Astrocyte (in vitro differentiated cells and primary cell): ENCODE data around the gene PXDN. TPM values are rescaled to one million over a fixed set of nuclear protein-coding genes. Genes with fewer than 3 reads are reported as not detected.

Source experiments
- DNase-seq: peaks from one replicate; pipeline ENCODE4 v3.0.0-alpha.2; 2010; ENCODE audit warnings: low read depth
- FAIRE-seq: peaks from 2 replicates; lab custom pipeline; 2011; peaks lifted over from hg19 to GRCh38; lab: Jason Lieb, UNC
- H2AFZ ChIP-seq: 2 replicates; pipeline ENCODE4 v1.6.0; 2012; ENCODE audit warnings: low read depth, low read length, inconsistent platforms
- H3K27ac ChIP-seq: 2 replicates; pipeline ENCODE4 v1.5.1; 2011; ENCODE audit warnings: low read depth, low read length, inconsistent platforms
- H3K27me3 ChIP-seq: 2 replicates; pipeline ENCODE4 v1.6.0; 2011; ENCODE audit warnings: low read length, inconsistent platforms; ENCODE audit not compliant: insufficient read depth
- H3K36me3 ChIP-seq: 2 replicates; pipeline ENCODE4 v1.5.1; 2011; ENCODE audit warnings: low read length, inconsistent platforms; ENCODE audit not compliant: insufficient read depth
- H3K4me1 ChIP-seq: 2 replicates; pipeline ENCODE4 v1.5.1; 2011; ENCODE audit warnings: low read length, inconsistent platforms; ENCODE audit not compliant: insufficient read depth
- H3K4me2 ChIP-seq: 2 replicates; pipeline ENCODE4 v1.6.0; 2012; ENCODE audit warnings: low read length, inconsistent platforms
- H3K4me3 ChIP-seq: 2 replicates; pipeline ENCODE4 v1.5.1; 2011; ENCODE audit warnings: low read depth, mild to moderate bottlenecking, low read length, inconsistent platforms; ENCODE audit not compliant: insufficient read depth
- H3K79me2 ChIP-seq: 2 replicates; pipeline ENCODE4 v1.6.0; 2012; ENCODE audit warnings: mild to moderate bottlenecking, low read length, inconsistent platforms; ENCODE audit not compliant: insufficient read depth
- H3K9ac ChIP-seq: 2 replicates; pipeline ENCODE4 v1.6.0; 2012; ENCODE audit warnings: mild to moderate bottlenecking, low read length, inconsistent platforms
- H3K9me3 ChIP-seq: 2 replicates; pipeline ENCODE4 v1.5.1; 2012; ENCODE audit warnings: low read depth, mild to moderate bottlenecking, low read length, inconsistent platforms; ENCODE audit not compliant: insufficient read depth
- H4K20me1 ChIP-seq: 2 replicates; pipeline ENCODE4 v1.6.0; 2012; ENCODE audit warnings: low read length, inconsistent platforms; ENCODE audit not compliant: insufficient read depth
- H3K27ac Mint-ChIP-seq: one replicate; pipeline ENCODE4 v1.8.0; 2021; ENCODE audit warnings: mild to moderate bottlenecking, mixed read lengths; ENCODE audit not compliant: unreplicated experiment
- H3K27me3 Mint-ChIP-seq: one replicate; pipeline ENCODE4 v1.8.0; 2021; ENCODE audit warnings: low read depth, mixed read lengths; ENCODE audit not compliant: unreplicated experiment
- H3K36me3 Mint-ChIP-seq: one replicate; pipeline ENCODE4 v1.8.0; 2021; ENCODE audit warnings: low read depth, mixed read lengths; ENCODE audit not compliant: unreplicated experiment
- H3K4me1 Mint-ChIP-seq: one replicate; pipeline ENCODE4 v1.8.0; 2021; ENCODE audit warnings: low read depth, mixed read lengths; ENCODE audit not compliant: unreplicated experiment
- H3K4me3 Mint-ChIP-seq: one replicate; pipeline ENCODE4 v1.8.0; 2021; ENCODE audit warnings: mild to moderate bottlenecking, moderate library complexity, mixed read lengths; ENCODE audit not compliant: unreplicated experiment
- H3K9me3 Mint-ChIP-seq: one replicate; pipeline ENCODE4 v1.8.0; 2021; ENCODE audit warnings: mild to moderate bottlenecking, mixed read lengths; ENCODE audit not compliant: unreplicated experiment
- EZH2 ChIP-seq: IDR thresholded peaks from 2 replicates; pipeline ENCODE4 v1.6.1; 2012; ENCODE audit warnings: mild to moderate bottlenecking, low read length, inconsistent platforms; ENCODE audit not compliant: insufficient read depth
- total RNA-seq: library from RNA; stranded (reverse); gene quantifications from 2 replicates; pipeline ENCODE4 v1.2.1, GENCODE V29; 2021
- TF ChIP-seq, protein P1 (sequence below): IDR thresholded peaks from 2 replicates; pipeline ENCODE4 v1.5.1; 2011; ENCODE audit warnings: low read depth, mild to moderate bottlenecking, inconsistent platforms, low read length, moderate library complexity; ENCODE audit not compliant: insufficient read depth

PXDN gene
- total RNA-seq, 1 donor from 2014 or later = 417 TPM

DNA sequence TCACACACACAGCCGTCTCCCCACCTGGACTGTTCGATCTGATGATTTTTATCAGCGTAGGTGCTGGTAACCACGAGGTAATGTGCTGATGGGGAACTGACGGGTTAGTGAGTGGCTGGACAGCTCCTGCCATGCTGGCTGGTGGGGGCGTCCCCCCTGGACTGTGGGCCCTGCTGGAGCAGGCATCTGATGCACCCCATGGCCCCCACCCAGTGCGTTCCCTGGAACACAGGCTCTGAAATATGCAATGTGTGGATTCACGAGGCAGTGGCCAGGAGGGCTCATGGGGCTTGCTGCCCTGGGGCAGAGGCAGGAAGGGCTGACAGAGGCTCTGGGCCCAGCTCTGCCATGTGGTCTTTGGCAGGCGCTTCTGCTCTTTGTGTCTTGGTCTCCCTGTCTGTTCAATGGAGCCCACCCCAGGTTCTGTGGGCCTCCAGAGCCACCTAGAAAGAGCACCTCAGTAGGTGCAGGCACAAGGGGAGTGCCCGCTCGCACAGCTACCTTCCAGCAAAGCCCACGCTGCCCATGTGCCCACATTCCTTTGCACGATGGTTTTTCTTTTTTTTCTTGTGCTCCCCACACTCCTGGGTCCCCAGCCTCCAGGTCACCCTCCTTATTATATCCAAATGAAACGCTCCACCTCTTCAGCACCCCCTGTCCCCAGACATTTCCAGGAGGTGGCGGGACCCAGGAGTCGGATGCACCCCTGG lies 10.3 kb upstream of the PXDN start:
- Histone ChIP-seq H3K4me1 (peaks cover 23% of the 10 kb centered on the region), H3K9ac (no peak overlapping the region), H3K9me3 (peaks cover 9% of the 10 kb centered on the region), H3K4me3 (no peak overlapping the region), H3K79me2 (no peaks in the 10 kb centered on the region), H3K27ac (no peak overlapping the region), H3K4me2 (no peak overlapping the region), H3K36me3 (no peaks in the 10 kb centered on the region), H4K20me1 (no peaks in the 10 kb centered on the region), H3K27me3 (no peaks in the 10 kb centered on the region), H2AFZ (no peak overlapping the region)
- Mint-ChIP-seq H3K27me3 (peaks cover 2% of the 10 kb centered on the region), H3K27ac (no peak overlapping the region), H3K4me3 (no peak overlapping the region), H3K36me3 (peaks cover 3% of the 10 kb centered on the region), H3K9me3 (peaks cover 16% of the 10 kb centered on the region), H3K4me1 (peaks cover 4% of the 10 kb centered on the region)
- TF ChIP-seq, protein P1, sequence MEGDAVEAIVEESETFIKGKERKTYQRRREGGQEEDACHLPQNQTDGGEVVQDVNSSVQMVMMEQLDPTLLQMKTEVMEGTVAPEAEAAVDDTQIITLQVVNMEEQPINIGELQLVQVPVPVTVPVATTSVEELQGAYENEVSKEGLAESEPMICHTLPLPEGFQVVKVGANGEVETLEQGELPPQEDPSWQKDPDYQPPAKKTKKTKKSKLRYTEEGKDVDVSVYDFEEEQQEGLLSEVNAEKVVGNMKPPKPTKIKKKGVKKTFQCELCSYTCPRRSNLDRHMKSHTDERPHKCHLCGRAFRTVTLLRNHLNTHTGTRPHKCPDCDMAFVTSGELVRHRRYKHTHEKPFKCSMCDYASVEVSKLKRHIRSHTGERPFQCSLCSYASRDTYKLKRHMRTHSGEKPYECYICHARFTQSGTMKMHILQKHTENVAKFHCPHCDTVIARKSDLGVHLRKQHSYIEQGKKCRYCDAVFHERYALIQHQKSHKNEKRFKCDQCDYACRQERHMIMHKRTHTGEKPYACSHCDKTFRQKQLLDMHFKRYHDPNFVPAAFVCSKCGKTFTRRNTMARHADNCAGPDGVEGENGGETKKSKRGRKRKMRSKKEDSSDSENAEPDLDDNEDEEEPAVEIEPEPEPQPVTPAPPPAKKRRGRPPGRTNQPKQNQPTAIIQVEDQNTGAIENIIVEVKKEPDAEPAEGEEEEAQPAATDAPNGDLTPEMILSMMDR = no peak
- TF ChIP-seq EZH2 = no peak
- FAIRE-seq (no peak), DNase-seq (no peak)

DNA sequence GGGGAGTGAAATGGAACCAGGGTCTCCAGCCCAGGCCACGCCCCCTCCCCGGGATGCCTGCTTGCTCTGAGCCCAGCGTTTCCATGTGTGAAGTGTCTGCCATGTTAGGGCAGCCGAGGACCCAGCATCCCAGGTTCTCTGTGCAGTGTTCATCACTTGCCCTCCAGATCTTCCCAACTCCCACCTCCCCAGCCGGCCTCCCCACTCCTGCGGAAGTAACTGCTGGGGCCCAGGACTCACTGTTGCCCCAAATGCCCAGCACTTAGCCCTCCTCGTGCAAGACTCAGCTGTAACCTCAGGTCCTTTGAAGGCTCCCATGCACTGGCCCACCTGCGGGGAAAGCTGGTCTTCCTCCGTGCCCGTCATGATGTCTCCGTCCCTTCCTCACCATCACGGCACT lies 9.7 kb upstream of the PXDN start:
- no peak overlapping the region for H2AFZ ChIP-seq
- H3K36me3 ChIP-seq = no peaks in the 10 kb centered on the region
- H3K27me3 Mint-ChIP-seq = peaks cover 2% of the 10 kb centered on the region
- TF ChIP-seq EZH2 = no peak
- TF ChIP-seq, protein P1 = no peak
- H3K4me2 ChIP-seq = no peak overlapping the region
- H3K4me3 ChIP-seq = no peak overlapping the region
- no peak overlapping the region for H3K9ac ChIP-seq
- peaks cover 24% of the 10 kb centered on the region for H3K4me1 ChIP-seq
- peaks cover 9% of the 10 kb centered on the region for H3K9me3 ChIP-seq
- no peaks in the 10 kb centered on the region for H4K20me1 ChIP-seq
- no peaks in the 10 kb centered on the region for H3K27me3 ChIP-seq
- FAIRE-seq (no peak), DNase-seq (no peak)
- no peak overlapping the region for H3K4me3 Mint-ChIP-seq
- H3K9me3 Mint-ChIP-seq = peaks cover 16% of the 10 kb centered on the region
- H3K27ac Mint-ChIP-seq = no peak overlapping the region
- no peaks in the 10 kb centered on the region for H3K79me2 ChIP-seq
- peaks cover 3% of the 10 kb centered on the region for H3K36me3 Mint-ChIP-seq
- H3K4me1 Mint-ChIP-seq = peaks cover 4% of the 10 kb centered on the region
- H3K27ac ChIP-seq = no peak overlapping the region

DNA sequence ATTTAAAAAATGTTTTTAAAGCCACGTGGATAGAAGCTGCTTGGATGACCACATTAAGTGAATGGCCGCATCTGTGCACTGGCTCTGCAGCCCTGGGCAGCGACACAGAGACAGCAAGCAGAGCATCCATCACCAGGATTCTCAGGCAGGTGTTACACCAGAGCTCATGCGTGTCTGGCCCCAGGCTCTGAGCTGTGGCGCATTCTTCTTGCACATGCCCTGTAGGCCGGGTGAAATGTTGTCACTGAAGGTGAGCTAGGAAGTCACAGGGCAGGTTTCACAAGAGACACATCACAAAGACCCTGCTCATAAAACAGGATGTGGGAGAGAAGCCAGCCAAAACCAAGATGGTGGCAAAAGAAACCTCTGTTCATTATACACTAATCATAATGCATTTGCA lies 8.4 kb upstream of the PXDN start:
- FAIRE-seq (no peak), DNase-seq (no peak)
- peaks cover 33% of the 10 kb centered on the region for H3K4me1 ChIP-seq
- no peaks in the 10 kb centered on the region for H4K20me1 ChIP-seq
- no peak overlapping the region for H3K27ac ChIP-seq
- H3K27ac Mint-ChIP-seq = no peak overlapping the region
- H3K27me3 Mint-ChIP-seq = peaks cover 9% of the 10 kb centered on the region
- TF ChIP-seq EZH2 = no peak
- TF ChIP-seq, protein P1 = no peak
- no peak overlapping the region for H3K9ac ChIP-seq
- H3K79me2 ChIP-seq = no peaks in the 10 kb centered on the region
- no peak overlapping the region for H3K4me3 ChIP-seq
- no peaks in the 10 kb centered on the region for H3K36me3 ChIP-seq
- no peaks in the 10 kb centered on the region for H3K27me3 ChIP-seq
- H2AFZ ChIP-seq = no peak overlapping the region
- peaks cover 16% of the 10 kb centered on the region for H3K9me3 Mint-ChIP-seq
- H3K4me3 Mint-ChIP-seq = no peak overlapping the region
- H3K4me1 Mint-ChIP-seq = peaks cover 7% of the 10 kb centered on the region
- H3K36me3 Mint-ChIP-seq = peaks cover 3% of the 10 kb centered on the region
- H3K4me2 ChIP-seq = no peak overlapping the region
- peaks cover 9% of the 10 kb centered on the region for H3K9me3 ChIP-seq
